HG02884 (cell line): ENCODE data around the gene MAML3.
A peak's percentile ranks its signal among the peaks of the same experiment; 100 is the strongest.

Experiments
- ATAC-seq: cut with Tn5 transposase; IDR thresholded peaks from one replicate; pipeline ENCODE4 v1.9.1; 2021; ENCODE audit warnings: mild to moderate bottlenecking, moderate library complexity; ENCODE audit not compliant: unreplicated experiment

MAML3 gene

DNA sequence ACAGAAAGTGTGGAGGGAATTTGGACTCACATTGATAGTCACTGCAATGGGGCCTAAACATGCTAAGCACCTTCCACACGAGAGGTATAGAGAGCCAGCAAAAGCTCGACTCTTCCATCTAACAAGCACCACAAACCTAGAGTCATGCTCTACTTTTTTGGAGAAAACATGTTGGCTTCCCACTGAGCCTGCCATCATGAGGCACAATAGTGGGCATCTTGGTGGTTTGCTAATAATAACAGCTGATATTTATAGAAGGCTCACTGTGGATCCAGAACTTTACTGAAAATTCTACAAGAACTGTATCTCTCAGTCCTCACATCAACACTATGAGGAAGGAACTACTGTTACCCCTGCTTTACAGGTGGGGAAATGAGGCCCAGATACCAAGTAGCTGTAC lies 26.6 kb downstream of the MAML3 start:
- no peak for ATAC-seq

DNA sequence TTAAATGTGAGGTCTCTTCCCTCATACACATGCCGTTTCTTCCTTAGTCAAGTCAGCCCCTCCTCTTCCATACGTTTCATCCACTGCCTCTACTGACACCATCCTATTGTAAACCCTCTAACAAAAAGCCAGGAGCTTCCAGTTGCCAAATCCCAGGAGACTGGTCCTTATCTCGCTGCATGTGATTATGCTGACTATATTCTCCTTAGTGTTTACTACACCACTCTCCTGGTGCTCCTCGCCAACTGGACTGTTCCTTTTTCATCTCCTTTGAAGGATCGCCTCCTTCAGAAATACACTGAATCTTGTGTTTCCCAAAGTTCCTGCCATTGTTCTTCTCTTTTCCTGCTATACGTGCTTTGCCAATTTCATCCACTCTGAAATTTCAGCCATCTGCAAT lies 27.7 kb downstream of the MAML3 start:
- no peak for ATAC-seq

DNA sequence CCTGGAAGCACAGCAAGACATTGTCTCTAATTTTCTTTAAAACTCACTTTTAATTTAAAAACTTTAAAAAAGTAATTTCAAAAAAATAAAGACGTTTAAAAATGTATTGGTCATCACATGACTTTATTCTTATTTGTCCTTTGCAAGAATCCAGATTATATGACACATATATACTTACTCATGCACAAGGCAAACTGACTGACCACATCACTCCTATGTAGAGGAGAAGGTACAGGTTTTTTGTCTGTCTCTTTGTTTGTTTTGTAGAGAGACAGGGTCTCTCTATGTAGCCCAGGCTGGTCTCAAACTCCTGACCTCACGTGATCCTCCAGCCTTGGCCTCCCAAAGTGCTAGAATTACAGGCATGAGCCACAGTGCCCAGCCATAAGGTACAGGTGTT lies 28.6 kb downstream of the MAML3 start:
- no peak for ATAC-seq

DNA sequence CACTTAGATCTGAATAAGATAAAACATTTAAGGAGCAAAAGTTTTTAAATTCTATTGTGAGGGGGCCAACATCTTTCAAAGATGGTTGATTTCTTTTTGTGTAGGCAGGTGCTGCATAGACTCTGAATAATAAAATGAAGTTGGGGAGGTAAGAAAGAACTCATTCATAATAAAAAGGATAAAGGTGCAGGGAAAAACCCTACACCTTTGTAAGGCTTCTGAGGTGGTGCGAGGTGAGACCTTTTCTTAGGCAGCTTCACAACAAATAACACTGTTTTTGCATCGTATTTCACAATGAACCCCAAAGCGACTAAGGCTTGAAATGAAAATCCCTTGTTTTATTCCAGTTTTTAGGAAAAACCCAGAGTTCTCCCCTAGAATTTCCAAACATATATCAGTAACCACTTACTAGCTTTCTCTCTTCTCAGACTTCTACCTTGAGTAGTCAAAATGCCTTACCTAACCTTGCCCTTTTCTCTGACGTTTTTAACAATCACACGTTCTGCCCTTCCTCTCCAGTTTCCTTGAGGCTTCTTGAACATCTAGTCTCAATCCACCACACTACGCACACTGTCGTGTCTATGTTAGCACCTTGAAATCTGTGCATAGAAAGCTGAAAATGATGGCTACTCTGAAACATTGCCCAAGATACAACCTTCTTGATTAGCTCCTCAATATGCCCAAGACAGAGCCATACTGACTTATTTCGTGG lies 30.2 kb downstream of the MAML3 start:
- ATAC-seq, result no peak

DNA sequence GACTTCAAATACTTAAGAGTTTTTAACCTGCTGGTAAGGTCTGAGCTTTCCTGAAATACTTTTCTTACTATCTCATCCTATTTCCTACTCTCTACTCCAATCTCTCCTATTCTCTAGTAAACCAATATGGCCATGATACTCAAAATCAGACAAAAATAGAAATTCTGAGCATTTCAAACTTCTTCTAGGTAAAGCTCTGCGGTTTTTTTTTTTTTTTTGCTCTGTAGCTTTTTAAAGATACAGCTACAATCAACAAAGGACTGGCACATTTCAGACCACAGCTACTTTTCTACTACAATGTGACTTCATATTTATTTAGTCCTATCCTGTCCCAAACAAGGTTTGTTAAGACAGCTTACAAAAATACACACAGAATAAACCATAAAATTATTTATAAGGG lies 31.1 kb downstream of the MAML3 start:
- ATAC-seq, result no peak

DNA sequence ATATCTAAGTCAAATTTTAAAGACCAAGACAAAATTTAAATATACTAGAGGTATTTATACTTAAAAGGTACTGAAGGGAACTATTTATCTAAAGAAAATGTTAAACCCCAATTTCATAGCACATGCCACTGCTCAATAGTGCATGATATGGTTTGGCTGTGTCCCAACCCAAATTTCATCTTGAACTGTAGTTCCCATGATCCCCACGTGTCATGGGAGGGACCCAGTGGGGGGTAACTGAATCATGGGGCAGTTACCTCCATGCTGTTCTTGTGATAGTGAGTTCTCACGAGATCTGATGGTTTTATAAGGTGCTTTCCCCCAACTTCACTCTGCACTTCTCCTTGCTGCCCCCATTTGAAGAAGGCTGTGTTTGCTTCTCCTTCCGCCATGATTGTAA lies 32.3 kb downstream of the MAML3 start:
- no peak for ATAC-seq

DNA sequence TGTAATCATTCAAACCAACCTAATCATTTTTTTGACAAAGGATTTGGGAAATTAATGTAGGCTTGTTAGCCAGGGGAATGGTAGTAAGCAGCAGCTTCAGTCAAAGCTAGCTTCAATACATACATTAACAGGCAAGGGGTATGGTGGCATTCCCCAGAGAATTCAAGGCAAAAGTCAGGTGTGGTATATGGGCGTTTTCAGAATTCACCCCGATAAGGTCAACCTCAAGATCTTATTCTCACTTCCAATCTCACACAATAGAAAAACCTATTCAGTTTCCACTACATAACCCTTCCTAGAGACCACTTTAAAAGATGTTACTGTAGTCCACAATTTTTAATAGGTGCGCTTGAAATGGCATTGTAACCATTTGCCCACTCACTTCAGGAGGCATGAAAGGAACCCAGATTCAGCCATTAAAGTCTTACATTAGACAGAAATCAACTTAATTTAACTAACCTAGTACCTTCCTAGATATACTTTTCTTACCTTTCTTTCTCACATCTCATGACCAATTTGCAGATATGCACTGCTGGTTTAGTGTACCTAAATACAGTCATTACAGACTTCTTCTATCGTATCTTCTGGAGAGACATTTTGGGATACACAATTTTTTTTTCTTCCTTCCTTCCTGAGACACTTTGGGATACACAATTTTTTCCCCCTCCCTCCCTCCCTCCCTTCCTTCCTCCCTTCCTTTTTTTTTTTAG lies 34.9 kb downstream of the MAML3 start:
- ATAC-seq, result no peak

DNA sequence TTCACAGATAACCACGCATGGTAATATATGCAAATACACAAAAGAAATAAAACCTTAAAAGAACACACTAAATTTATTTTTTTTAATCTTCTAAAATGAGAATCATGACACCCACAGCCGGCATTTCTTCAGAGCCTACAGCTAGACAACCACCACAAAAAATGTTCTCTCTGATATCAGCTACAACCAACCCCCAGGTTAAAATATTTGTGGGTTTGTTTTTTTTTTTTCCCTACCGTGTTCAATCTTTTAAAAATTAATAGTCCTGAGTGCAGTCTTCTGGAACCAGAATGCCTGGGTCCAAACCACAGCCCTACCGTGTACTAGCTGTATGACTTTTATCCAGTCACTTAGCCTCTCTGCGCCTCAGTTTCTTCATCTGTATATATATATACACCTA lies 36.0 kb downstream of the MAML3 start:
- ATAC-seq, result no peak

DNA sequence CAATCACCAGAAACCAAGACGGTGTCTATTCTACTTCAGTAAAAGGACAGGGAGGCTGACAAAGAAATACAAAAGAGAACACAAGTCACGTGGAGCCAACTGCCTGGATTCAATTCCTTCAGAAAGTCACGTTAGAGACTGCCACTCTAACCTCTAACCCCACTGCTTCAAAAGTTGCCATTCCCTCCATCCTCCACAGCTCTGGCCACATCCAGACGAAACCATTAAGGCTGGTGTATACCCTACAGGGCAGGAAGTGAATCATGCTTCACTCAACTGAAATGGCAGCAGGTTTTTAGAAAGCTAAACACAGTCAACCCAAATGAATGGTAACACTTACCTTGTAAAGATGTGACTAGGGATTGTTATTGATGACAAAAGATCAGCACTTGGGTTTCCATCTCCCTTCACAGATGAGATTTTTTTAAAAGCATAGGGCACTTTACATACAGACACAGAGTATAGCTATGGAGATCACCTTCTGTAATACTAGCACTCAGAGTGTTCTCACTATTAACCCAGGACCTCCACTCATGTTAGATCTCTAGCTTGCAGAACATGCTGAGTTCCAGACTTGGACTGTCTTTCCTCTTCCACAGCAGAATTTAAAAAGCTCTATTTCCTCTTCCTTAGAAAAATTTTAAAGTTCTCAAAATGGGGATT lies 37.4 kb downstream of the MAML3 start:
- no peak for ATAC-seq

DNA sequence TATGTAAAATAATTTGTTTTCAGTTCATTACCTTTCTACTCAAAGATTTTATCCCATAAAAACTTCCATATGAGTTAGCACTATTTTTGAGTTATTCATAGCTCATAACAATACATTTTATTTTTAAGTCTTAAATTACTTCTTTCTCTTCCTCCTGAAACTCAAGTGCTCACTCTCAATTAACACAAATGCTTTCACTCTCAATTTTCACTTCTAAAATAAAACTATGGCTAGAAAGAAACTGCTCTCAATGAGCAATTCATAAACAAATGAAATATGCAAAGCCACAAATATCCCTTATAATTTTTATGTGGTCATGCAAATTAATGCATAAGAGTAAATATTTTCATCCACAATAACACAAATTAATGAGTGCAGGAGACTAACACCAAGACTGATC lies 38.8 kb downstream of the MAML3 start:
- ATAC-seq, result no peak

DNA sequence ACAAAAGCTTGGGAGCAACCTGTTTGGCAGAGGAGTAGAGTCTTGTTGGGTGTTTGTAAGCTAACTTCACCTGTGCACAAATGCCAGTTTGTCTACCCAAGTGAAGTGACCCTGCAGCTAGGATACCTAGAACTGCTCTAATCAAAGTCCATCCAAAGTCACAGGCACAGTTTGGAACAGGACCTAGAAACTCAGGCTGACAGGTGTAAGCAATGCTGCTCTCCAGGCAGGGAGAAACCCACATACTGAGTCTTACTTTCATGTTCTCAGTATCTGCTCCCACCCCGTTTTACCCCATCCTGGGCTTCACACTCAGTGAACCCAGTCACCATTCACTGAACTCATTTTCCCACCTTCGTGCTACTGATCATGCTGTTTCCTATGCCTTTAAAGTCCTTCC lies 40.3 kb downstream of the MAML3 start:
- no peak for ATAC-seq

DNA sequence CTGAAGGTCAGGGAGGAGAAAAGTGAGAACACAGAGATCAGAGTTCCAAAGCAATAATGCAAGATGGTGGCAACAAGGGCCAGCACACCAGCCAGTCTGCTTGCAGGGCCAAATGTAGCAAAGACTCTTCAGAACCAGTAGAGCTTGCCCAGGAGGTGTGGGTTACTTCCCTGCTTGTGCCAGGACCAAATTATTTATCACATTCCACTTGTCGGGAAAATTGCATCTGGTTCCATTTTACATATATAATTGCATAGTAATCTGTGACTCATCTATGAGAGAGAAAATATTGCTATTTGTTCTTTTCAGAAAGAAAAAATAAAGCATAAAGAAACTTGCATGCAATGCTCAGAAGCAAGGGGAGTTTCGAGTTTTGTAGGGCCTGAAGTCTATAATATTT lies 41.4 kb downstream of the MAML3 start:
- no peak for ATAC-seq

DNA sequence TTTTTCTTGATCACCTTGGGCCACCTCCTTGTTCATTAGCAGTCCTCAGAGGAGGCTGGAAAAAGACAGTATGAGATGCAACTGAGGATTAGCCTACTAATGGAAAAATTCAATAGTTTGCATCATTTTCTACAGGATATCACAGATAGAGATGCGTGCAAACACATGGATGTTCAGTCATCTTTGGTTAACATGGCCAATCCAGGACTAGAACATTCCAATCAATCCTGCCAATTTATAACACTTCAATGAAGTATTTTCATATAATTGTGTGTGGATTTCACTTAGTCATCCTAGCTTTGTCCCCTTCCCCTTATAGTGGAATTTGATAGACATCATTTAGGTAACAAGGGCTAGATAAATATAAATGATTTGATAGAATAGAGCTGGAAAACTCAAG lies 42.7 kb downstream of the MAML3 start:
- ATAC-seq, result no peak

DNA sequence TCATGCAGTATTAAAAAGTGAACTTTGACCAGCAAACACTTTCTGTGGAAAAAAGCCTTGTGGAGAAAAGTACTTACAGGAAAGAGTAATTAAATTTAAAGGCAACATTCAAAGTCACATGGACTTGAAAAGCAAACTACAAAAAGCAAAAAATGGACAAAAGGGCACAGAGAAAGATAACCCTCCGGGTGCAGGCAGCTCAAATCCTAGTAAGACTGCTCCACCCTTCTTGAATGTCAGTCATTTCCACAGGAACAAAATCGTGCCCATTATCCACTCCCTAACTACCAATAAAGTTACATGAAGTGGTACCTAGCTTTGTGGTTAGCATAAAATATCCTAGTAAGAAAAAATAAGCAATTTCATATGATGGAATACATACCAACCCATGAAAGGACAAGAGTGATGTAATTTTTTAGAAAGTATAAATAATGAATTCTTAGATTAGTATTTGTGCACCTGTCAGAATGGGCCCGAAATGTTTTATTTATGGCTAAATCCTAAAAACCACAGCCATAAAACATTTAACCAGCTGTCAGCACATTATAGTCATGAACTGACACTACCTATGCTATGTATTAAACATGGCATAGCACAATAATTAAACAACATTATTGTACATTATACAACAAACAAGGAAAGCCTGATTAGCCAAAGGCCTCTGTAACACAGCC lies 43.3 kb downstream of the MAML3 start:
- no peak for ATAC-seq

DNA sequence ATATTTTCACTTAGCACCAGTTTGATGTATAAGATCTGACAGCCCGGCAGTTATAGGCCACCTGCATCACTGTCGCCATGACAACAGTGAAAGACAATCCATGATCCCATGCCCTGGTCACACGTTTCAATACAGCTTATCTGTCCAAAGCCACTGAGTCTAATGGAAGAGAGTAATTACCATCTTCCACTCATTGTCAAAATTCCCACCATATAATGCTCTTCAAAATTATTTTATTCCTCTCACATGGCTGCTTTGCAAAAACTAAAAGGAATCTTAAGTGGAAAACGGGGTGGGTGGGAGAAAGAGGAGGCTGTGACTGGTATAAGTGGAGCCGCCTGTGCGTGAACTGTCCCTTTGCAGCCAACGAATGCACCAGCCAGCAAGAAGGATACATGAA lies 44.2 kb downstream of the MAML3 start:
- ATAC-seq, result no peak

DNA sequence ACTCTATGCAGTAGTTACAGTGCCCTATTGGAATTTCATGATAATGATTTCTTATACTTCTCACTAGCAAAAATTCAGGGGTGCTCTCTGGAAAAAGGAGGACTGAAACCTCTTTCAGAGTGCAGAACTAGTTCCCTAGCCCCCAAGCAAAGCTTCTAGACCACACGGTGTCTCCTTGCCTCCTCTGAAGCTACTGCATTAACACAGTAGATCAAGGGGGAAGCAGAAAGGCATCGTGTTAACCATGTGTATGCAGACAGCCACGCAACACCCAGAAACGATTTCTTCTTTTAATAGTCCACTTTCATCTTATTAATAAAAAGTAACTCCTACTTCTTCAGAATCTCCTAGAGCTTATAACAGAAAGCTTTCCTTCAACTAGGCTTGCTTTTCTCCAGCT lies 44.7 kb downstream of the MAML3 start:
- ATAC-seq, result no peak

DNA sequence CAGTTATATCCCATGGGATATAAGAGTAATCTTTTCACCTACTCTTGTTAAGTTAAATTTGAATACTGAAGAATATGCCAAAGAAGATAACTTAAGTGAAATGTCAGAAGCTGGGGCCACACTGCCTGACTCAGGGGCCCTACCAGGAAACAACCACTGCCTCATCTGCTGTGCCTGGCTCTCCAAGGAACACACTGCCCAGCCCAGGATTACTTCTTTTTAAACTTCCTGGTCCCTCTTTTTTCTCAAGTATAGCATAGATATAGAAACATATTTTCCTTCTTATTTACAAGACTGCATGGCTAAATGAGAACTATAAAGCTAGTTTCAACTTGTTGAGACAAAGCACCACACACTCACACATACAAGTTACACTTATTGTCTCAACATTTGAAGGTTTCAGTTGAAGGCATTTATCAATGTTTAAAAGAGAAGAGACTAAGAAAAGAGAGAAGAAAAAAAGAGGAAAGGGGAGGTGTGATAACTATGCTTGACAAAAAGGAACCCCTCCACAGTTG lies 45.2 kb downstream of the MAML3 start:
- ATAC-seq, result no peak

DNA sequence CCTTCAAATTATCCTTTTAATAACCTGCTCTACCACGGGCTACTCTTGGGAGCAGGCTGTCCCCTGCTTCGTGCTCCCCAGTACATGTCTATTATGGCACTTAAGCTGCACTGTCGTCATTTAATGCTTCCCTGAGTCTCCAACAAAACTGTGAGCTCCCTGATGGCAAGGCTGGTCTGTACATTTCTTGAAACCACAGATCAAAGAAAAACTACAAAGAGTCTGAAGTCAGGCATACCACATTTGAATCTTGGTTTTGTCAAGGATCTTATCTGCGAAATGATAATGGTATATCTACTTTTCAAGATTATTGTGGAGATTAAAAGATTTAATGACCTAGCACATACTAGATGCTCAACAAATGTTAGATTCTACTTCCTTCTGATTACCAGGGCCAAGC lies 45.7 kb downstream of the MAML3 start:
- no peak for ATAC-seq

DNA sequence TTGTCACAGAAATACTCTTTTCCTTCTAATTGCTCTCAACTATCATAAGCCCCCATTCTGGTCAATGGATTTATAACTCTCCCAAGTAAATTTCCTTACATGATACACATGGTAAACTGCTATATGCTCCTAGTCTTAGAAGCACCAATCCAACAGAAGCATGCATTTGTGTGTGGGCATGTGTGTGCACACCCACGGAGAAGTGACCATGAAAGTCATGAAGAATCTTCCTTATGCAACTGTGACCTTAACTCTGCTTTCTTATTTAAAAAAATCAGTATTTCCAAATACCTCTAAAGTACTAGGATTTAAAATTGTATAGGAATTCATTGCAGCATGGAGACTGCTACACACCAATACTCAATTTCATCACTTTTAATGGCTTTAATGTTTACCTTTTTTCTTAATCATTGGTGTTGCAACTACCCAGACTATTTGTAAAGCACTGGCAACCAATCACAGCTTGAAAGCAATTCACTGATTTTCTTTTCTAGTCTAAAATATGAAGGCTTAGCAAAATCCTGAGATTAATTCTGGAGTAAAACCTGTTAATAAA lies 47.6 kb downstream of the MAML3 start:
- no peak for ATAC-seq

DNA sequence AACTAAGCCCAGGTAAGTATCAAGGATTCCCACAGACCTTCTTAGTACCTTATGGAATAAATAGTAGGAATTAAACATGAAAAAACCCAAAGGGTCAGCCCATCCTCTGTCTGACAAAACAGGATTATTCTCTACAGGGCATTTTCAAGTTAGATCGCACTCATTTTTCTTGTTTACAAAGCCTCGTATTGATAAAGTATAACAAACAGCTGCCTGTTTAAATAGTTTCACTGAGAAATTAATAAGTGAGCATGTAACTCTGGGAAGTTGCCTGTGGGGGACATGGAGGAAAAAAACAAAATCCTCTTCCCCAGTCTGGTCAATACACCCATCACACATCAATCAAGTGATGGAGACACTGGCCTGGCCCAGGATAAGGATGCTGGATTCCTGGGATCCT lies 48.5 kb downstream of the MAML3 start:
- no peak for ATAC-seq

DNA sequence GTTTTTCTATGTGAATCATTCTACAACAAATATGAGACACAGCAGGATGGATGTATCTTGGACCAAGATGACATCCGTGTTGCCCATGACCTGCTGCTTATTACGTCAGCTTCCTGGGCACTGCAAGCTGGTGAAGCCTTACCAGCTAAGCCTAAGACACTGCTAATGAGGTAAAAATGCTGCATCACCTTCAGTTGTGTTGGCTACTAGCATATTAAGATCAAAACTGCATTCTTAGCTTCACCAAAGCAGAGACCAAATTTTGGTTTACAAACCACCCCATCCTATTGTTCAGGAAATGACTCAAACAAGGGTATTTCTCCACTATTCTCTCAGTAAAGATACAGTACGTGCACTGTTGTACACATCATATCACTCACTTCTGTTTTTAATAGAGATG lies 50.3 kb downstream of the MAML3 start:
- ATAC-seq, result peak; percentile 92
